HepG2 (cell line): ENCODE data around the gene CASD1. TPM values are rescaled to one million over a fixed set of nuclear protein-coding genes. Genes with fewer than 3 reads are reported as not detected.
A peak's percentile ranks its signal among the peaks of the same experiment; 100 is the strongest.

ENCODE experiments used
- ATF4 ChIP-seq, 2 experiments: fragments of 450-650 bp in 1 of 2; sonication (generic) in 1 of 2; formaldehyde crosslinking; IDR thresholded peaks; 2 replicates each; pipeline versions ENCODE4 v1.5.0 to v1.8.0; 2020 to 2022; ENCODE audit warnings: mild to moderate bottlenecking in 1 of 2, missing genetic modification reagents in 1 of 2
- CREB3 ChIP-seq: sonication (generic); formaldehyde crosslinking; IDR thresholded peaks from 2 replicates; pipeline ENCODE4 v1.5.0; 2020; ENCODE audit warnings: missing genetic modification reagents
- FOXK1 ChIP-seq: sonication (generic); formaldehyde crosslinking; IDR thresholded peaks from 2 replicates; pipeline ENCODE4 v1.4.0; 2020; ENCODE audit warnings: low read depth, missing genetic modification reagents, borderline replicate concordance
- FOXO1 ChIP-seq: sonication (generic); formaldehyde crosslinking; IDR thresholded peaks from 2 replicates; pipeline ENCODE4 v1.4.0; 2020; ENCODE audit warnings: missing genetic modification reagents
- HNF1B ChIP-seq: sonication (generic); formaldehyde crosslinking; IDR thresholded peaks from 2 replicates; pipeline ENCODE4 v1.5.1; 2020; ENCODE audit warnings: mild to moderate bottlenecking, moderate library complexity, missing genetic modification reagents
- HNRNPL ChIP-seq: fragments of 200-400 bp; formaldehyde crosslinking; IDR thresholded peaks from 2 replicates; pipeline ENCODE4 v1.6.1; 2017; ENCODE audit warnings: mild to moderate bottlenecking, low read depth, low read length
- HOXA9 ChIP-seq: sonication (generic); formaldehyde crosslinking; IDR thresholded peaks from 2 replicates; pipeline ENCODE4 v1.8.1; 2022; ENCODE audit warnings: missing genetic modification reagents, mild to moderate bottlenecking, moderate library complexity, borderline replicate concordance
- IRX3 ChIP-seq: sonication (generic); formaldehyde crosslinking; IDR thresholded peaks from 2 replicates; pipeline ENCODE4 v1.8.1; 2023; ENCODE audit warnings: mild to moderate bottlenecking, low read depth, missing genetic modification reagents, borderline replicate concordance
- KDM6A ChIP-seq: IDR thresholded peaks from 2 replicates; pipeline ENCODE4 v1.6.1; 2016; ENCODE audit warnings: low read depth
- KLF15 ChIP-seq: sonication (generic); formaldehyde crosslinking; IDR thresholded peaks from 2 replicates; pipeline ENCODE4 v1.8.1; 2023; ENCODE audit warnings: borderline replicate concordance, mild to moderate bottlenecking, inconsistent platforms, missing genetic modification reagents, mixed read lengths
- NFKBIZ ChIP-seq: IDR thresholded peaks from 2 replicates; pipeline ENCODE4 v1.6.1; 2018; ENCODE audit warnings: missing genetic modification reagents, missing compliant biosample characterization
- NR2F2 ChIP-seq: IDR thresholded peaks from 2 replicates; pipeline ENCODE4 v1.6.1; 2012; ENCODE audit warnings: low read depth, inconsistent platforms, borderline replicate concordance
- PATZ1 ChIP-seq: sonication (generic); formaldehyde crosslinking; IDR thresholded peaks from 2 replicates; pipeline ENCODE4 v1.4.0; 2020; ENCODE audit warnings: missing genetic modification reagents
- PHF8 ChIP-seq: sonication (generic); formaldehyde crosslinking; IDR thresholded peaks from 2 replicates; pipeline ENCODE4 v1.5.0; 2020; ENCODE audit warnings: missing genetic modification reagents
- SOX13 ChIP-seq, 3 experiments: fragments of 450-650 bp in 1 of 3; sonication (generic) in 1 of 3; formaldehyde crosslinking in 1 of 3; IDR thresholded peaks in 2 of 3; conservative IDR thresholded peaks in 1 of 3; 2 replicates each; pipeline versions ENCODE4 v1.5.0 to v1.6.1; 2016 to 2020; ENCODE audit warnings: antibody characterized with exemption in 1 of 3, mild to moderate bottlenecking in 1 of 3, missing compliant biosample characterization in 1 of 3, missing genetic modification reagents in 1 of 3, moderate library complexity in 1 of 3
- TAF15 ChIP-seq: fragments of 200-400 bp; formaldehyde crosslinking; IDR thresholded peaks from one replicate; pipeline ENCODE4 v1.6.1; 2018; ENCODE audit warnings: mild to moderate bottlenecking, low read depth, low read length; ENCODE audit not compliant: poor library complexity, severe bottlenecking
- TIGD3 ChIP-seq: sonication (generic); formaldehyde crosslinking; IDR thresholded peaks from 2 replicates; pipeline ENCODE4 v1.5.1; 2020; ENCODE audit warnings: mild to moderate bottlenecking, missing genetic modification reagents, borderline replicate concordance
- ZNF280B ChIP-seq: sonication (generic); formaldehyde crosslinking; IDR thresholded peaks from 2 replicates; pipeline ENCODE4 v1.5.0; 2020; ENCODE audit warnings: missing genetic modification reagents, mild to moderate bottlenecking, borderline replicate concordance
- ZNF567 ChIP-seq: sonication (generic); formaldehyde crosslinking; IDR thresholded peaks from 2 replicates; pipeline ENCODE4 v1.8.1; 2023; ENCODE audit warnings: mild to moderate bottlenecking, missing genetic modification reagents, borderline replicate concordance
- polyA plus RNA-seq, 8 experiments: library from polyadenylated mRNA; depleted of rRNA in 3 of 8; stranded (reverse) in 7 of 8; unstranded in 1 of 8; fragments of >200 nt; fragmentation: Illumina TruSeq in 4 of 8; extraction: Trizol in 4 of 8; gene quantifications; 2 replicates each; pipeline versions ENCODE4 v1.2.1 to v1.2.3, GENCODE V29; 2011 to 2016; ENCODE audit warnings: low read depth in 4 of 8, missing spikeins in 1 of 8, mixed read lengths in 1 of 8; ENCODE audit not compliant: insufficient read depth in 1 of 8
- total RNA-seq, 5 experiments: library from RNA; depleted of rRNA; stranded (reverse); fragments of >200 nt; fragmentation: Illumina TruSeq; extraction: Trizol; gene quantifications; 2 replicates each; pipeline ENCODE4 v1.2.3, GENCODE V29; 2016; ENCODE audit warnings: low read depth in 1 of 5

The CASD1 gene
- total and polyA plus RNA-seq, 2 of the 13 experiments (the other 11 are each of a cell fraction or from before 2014, with no cell fraction given), result 22.9 to 32.6 TPM

GRCh38 chr7:94509887-94510581, 425 bp downstream of the CASD1 start (continued):
- peak; percentile 93 for TF ChIP-seq PATZ1 (CRISPR knock-in tag)
- peak; percentile 75; the same call in 1 of the 2 replicates for TF ChIP-seq FOXO1 (CRISPR knock-in tag)
- TF ChIP-seq KLF15 (CRISPR knock-in tag), result no peak
- TF ChIP-seq CREB3 (CRISPR knock-in tag), result no peak
- peak; percentile 84; the same call in 1 of the 2 replicates for TF ChIP-seq IRX3 (CRISPR knock-in tag)
- no peak; a peak in 1 of 4 replicates for TF ChIP-seq ATF4 (CRISPR knock-in tag; IDR thresholded peaks at IDR 0.05)
- TF ChIP-seq HOXA9 (CRISPR knock-in tag), result 0 out of 2 replicates have a peak, but pooled peaks have one; percentile 74
- no peak for TF ChIP-seq KDM6A (CRISPR knock-in tag)
- no peak for TF ChIP-seq SOX13 (IDR thresholded peaks at IDR 0.05)
- TF ChIP-seq SOX13 (CRISPR knock-in tag; conservative IDR thresholded peaks at IDR 0.05 in 1 of 2, IDR thresholded peaks at IDR 0.05 in 1 of 2), result no peak
- no peak for TF ChIP-seq NR2F2
- TF ChIP-seq HNF1B (CRISPR knock-in tag), result no peak
- TF ChIP-seq HNRNPL, result no peak; the same call in 1 of the 2 replicates
- TF ChIP-seq TAF15, result peak; percentile 57
- peak; percentile 40; the same call in 1 of the 2 replicates for TF ChIP-seq FOXK1 (CRISPR knock-in tag)
- TF ChIP-seq TIGD3 (CRISPR knock-in tag), result no peak
- peak; percentile 41; the same call in 1 of the 2 replicates for TF ChIP-seq ZNF280B (CRISPR knock-in tag)
- TF ChIP-seq ZNF567 (CRISPR knock-in tag), result no peak; the same call in 1 of the 2 replicates
- TF ChIP-seq PHF8 (CRISPR knock-in tag), result peak; percentile 79
- peak; percentile 37; the same call in 1 of the 2 replicates for TF ChIP-seq NFKBIZ (CRISPR knock-in tag)
